Upper lobe of left lung (tissue), 4 donors: ENCODE results near the gene SLC38A4.

Source experiments
- CTCF ChIP-seq, 6 experiments: fragments of 450-650 bp in 4 of 6; fragments of 200-600 bp in 2 of 6; sonication (generic) in 2 of 6; IDR thresholded peaks; one replicate each; pipeline ENCODE4 v1.5.1; 2016 to 2019; ENCODE audit warnings: antibody characterized with exemption in 6 of 6
- POLR2A ChIP-seq, 4 donors: fragments of 450-650 bp; IDR thresholded peaks; one replicate each; pipeline ENCODE4 v1.5.1; 2016 to 2017; ENCODE audit warnings: antibody characterized with exemption in 4 of 4, mild to moderate bottlenecking in 2 of 4
- POLR2AphosphoS5 ChIP-seq, 2 donors: sonication (generic); formaldehyde crosslinking; IDR thresholded peaks; one replicate each; pipeline ENCODE4 v1.5.1; 2017; ENCODE audit warnings: antibody characterized with exemption in 2 of 2

- no peak for TF ChIP-seq CTCF (IDR thresholded peaks at IDR 0.05)
- no peak for TF ChIP-seq POLR2A (IDR thresholded peaks at IDR 0.05)
- TF ChIP-seq POLR2AphosphoS5 (IDR thresholded peaks at IDR 0.05), result no peak
These were observed 39.0 kb downstream of the SLC38A4 start for GRCh38 chr12:46786774-46787173.
